Muscle layer of duodenum (tissue), 2 donors: ENCODE results near the gene COL6A1.

Experiments
- H3K27ac ChIP-seq: one replicate; pipeline ENCODE4 v1.7.0; 2013; ENCODE audit warnings: mild to moderate bottlenecking, low read length
- H3K27me3 ChIP-seq: one replicate; pipeline ENCODE4 v1.7.0; 2013; ENCODE audit warnings: low read depth, mild to moderate bottlenecking, control low read depth, low read length
- H3K36me3 ChIP-seq, 2 donors: one replicate each; pipeline ENCODE4 v1.7.0; 2013; ENCODE audit warnings: low read length in 2 of 2, control low read depth in 1 of 2, mild to moderate bottlenecking in 1 of 2; ENCODE audit not compliant: insufficient read depth in 2 of 2, control insufficient read depth in 1 of 2
- H3K4me1 ChIP-seq, 2 donors: one replicate each; pipeline ENCODE4 v1.7.0; 2013; ENCODE audit warnings: low read length in 2 of 2, mild to moderate bottlenecking in 2 of 2, control low read depth in 1 of 2, moderate library complexity in 1 of 2; ENCODE audit not compliant: insufficient read depth in 2 of 2, control insufficient read depth in 1 of 2
- H3K4me3 ChIP-seq, 2 donors: one replicate each; pipeline ENCODE4 v1.7.0; 2013; ENCODE audit warnings: low read length in 2 of 2, low read depth in 1 of 2, mild to moderate bottlenecking in 1 of 2
- H3K9me3 ChIP-seq, 2 donors: one replicate each; pipeline ENCODE4 v1.7.0; 2013; ENCODE audit warnings: low read length in 2 of 2, control low read depth in 1 of 2, mild to moderate bottlenecking in 1 of 2; ENCODE audit not compliant: control insufficient read depth in 1 of 2
- donor health status: healthy.

Gene COL6A1

DNA sequence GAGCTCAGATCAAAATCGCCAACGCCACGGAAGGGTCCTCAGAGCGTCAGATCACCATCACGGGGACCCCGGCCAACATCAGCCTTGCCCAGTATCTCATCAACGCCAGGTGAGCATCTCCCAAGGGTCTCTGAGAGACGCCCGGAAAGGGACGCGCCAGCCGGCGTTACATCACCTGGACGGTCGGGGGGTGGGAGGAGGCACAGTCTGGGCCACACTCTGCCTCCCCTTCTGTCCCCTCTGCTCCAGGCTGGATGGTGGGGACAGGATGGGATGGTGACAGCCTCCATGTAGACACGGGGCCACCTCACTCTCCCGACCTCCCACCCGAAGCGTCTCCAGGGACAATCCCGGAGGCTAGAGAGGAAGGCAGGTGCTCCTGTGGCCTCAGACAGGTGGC lies 41.5 kb upstream of the COL6A1 start:
- Histone ChIP-seq H3K36me3 (peaks cover 0 to 18% of the 10 kb centered on the region in 2 donors), H3K4me3 (no peak overlapping the region)

DNA sequence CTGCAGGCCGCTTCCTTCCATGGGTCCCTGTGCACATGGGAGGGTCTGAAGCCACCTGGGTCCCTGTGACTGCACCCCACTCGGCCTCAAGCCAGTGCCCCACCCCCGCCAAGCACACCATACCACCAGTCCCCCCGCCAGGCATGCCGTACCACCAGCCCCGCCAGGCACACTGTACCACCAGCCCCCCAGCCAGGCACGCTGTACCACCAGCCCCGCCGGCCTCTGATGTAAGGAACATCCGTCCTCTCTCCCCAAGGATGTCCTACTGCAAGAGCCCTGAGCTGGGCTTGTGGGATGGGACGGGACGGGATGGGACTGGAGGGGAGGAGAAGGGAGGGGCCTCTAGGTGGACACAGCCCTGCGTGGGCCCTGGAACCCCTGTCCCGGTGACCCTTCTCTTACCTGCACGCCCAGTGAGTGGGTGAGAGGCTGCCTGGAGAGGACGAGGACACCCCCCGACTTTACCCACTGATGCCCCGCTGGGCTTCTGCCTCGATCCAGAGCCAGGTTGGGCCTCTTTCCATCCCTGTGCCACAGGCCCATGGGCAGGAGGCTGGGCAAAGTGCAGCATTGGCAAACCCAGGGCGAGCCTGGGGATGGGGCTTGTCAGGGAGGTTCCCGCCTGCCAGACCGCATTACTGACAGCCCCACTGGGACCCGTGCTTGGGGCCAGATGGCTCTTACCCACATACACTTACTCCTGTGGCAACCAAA lies 40.8 kb upstream of the COL6A1 start:
- H3K4me1 ChIP-seq: no peaks in the 10 kb centered on the region
- H3K27me3 ChIP-seq: no peaks in the 10 kb centered on the region
- no peak overlapping the region for H3K27ac ChIP-seq
- H3K36me3 ChIP-seq: peaks cover 0 to 11% of the 10 kb centered on the region in 2 donors
- H3K4me3 ChIP-seq: no peak overlapping the region
- H3K9me3 ChIP-seq: peaks cover 6 to 12% of the 10 kb centered on the region in 2 donors

More for the DNA sequence above, 41.5 kb upstream of the COL6A1 start:
- Histone ChIP-seq H3K27me3 (no peaks in the 10 kb centered on the region), H3K9me3 (peaks cover 9 to 18% of the 10 kb centered on the region in 2 donors), H3K4me1 (no peaks in the 10 kb centered on the region), H3K27ac (no peak overlapping the region)

DNA sequence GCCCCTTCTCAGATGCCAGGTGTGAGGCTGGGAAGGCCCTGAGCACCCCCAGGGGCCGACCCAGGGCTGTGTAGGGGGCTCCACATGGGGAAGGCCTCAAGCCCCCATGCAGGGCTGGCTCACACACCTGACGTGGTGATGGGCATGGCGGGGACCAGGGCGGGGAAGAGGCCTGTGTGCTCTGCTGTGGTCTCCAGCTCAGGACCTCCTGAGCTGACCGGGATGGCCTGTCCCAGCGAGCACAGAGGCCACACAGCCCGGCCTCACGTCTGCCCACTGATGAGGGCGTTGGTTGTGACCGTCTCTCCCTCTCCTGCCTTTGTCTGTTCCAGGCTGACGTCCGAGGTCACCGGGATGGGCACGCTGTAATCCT lies 40.2 kb upstream of the COL6A1 start:
- peaks cover under 1 to 6% of the 10 kb centered on the region in 2 donors for H3K9me3 ChIP-seq
- H3K27ac ChIP-seq: no peak overlapping the region
- H3K27me3 ChIP-seq: no peaks in the 10 kb centered on the region

DNA sequence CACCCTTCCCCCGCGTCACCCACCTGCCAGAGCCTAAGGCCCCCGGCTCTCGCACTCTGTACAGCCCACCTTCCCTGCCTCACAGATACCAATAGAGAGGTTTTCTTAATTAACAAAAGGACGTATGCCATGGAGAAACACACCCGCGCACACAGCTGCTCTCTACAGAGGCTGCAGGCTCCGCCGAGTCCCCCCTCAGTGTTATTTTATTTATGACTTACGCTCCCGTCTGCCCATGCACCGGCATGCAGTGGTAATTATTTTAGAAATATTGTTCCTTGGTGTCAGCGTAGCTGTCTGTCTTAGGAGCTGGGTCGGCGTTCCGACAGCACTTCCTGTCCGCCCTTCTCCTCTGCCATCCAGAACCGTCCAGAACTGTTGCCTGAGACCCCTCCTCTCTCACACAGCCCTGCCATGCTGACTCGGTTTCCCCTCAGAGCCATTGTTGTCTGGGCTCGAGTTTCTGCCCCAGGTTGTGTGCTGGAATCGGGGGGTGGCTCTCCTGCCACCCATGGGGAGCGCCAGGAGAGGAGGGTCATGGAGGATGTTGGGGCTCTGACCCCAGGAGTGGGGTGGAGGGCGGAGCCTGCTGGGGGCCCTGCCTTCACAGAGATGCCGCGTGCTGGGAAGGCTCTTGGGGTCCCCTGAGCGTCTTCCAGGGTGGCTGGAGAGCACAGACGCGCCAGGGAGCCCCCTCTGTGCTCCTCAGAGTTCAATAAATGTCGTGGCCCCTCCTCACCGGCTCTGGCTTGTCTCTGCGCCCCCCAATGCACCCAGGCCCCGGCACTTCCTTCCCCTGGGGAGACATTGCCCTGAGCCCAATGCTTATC lies 39.6 kb upstream of the COL6A1 start:
- no peak overlapping the region for H3K4me3 ChIP-seq
- H3K27me3 ChIP-seq: no peaks in the 10 kb centered on the region
- H3K27ac ChIP-seq: no peak overlapping the region
- H3K36me3 ChIP-seq: peaks cover 0 to 4% of the 10 kb centered on the region in 2 donors
- no peaks in the 10 kb centered on the region for H3K4me1 ChIP-seq
- peaks cover 0 to under 1% of the 10 kb centered on the region in 2 donors for H3K9me3 ChIP-seq

More for the DNA sequence above, 40.2 kb upstream of the COL6A1 start:
- no peak overlapping the region for H3K4me3 ChIP-seq
- H3K4me1 ChIP-seq: no peaks in the 10 kb centered on the region
- peaks cover 0 to 10% of the 10 kb centered on the region in 2 donors for H3K36me3 ChIP-seq

DNA sequence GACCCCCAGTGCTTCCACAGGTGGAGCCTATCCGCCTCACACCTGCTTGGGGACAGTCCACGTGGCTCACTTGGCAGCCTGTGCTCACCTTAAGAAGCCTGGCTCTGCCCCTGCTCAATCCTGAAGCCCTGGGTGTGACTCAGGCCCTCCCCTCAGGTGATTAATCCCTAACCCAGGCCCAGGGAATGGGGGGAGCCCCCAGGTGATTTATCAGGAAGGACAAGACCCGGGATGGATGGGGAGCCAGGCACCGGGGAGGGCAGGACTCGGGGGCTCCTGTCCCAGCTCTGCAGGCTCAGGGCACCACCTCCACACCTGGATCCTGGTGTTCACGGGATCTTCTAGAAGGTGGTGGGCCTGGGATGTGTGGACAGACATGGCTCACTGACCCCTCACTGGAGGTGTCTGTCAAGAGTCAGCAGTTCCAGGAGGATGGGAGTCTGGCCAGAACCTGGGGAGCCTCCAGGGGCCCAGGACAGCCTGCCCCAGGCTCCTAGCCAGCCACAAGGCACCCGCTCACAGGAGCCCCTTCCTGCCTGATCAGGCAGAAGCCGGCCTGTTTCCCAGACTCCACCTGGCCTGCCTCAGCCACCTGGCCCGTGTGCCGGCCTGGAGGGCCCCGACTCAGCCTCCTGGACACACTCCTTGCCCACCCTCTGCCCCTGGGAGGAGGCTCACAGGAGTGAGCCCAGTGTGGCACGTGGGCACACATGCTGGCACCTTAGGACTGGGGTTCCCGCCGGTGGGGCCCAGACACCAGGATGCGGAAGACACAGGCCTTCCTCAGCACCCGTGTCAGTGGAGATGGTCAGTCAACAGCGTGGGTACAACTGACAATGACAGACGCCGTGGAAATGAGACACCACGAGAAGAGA lies 38.6 kb upstream of the COL6A1 start:
- H3K4me1 ChIP-seq: no peaks in the 10 kb centered on the region
- no peaks in the 10 kb centered on the region for H3K9me3 ChIP-seq
- H3K27ac ChIP-seq: no peak overlapping the region
- no peaks in the 10 kb centered on the region for H3K27me3 ChIP-seq
- H3K4me3 ChIP-seq: no peak overlapping the region
- H3K36me3 ChIP-seq: no peaks in the 10 kb centered on the region

DNA sequence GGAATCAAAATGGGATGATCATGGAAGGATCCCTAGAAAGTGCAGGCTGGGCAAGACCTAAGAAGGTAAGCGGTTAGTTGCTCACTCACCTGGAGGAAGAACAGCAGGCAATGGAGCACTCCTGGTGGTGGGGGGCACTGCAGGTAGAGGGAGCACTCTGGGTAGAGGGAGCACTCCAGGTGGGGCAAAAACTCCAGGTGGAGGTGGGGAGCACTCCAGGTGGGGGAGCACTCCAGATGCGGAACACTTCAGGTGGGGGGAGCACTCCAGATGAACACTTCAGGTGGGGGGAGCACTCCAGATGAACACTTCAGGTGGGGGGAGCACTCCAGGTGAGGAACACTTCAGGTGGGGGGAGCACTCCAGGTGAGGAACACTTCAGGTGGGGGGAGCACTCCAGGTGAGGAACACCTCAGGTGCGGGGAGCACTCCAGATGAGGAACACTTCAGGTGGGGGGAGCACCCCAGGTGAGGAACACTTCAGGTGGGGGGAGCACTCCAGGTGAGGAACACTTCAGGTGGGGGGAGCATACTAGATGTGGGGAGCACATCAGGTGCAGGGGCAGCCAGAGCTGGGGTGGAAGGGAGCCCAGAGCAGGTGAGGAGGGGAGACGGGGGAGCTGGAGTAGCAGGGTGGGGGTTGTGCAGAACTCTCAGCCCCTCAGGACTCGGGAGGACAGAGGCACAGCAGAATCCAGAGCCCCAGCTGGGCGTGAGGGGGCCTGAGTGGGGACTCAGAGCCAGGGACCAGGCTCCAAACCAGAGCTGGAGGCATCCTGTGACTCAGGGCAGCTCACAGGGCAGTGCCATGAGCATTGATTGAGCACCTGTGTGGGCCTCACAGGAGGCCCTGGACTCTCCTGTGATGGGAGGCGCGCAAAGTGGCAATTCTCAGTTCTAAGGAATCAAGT lies 37.7 kb upstream of the COL6A1 start:
- Histone ChIP-seq H3K9me3 (no peaks in the 10 kb centered on the region), H3K4me1 (no peaks in the 10 kb centered on the region), H3K27me3 (no peaks in the 10 kb centered on the region), H3K27ac (no peak overlapping the region), H3K36me3 (no peaks in the 10 kb centered on the region), H3K4me3 (no peak overlapping the region)

DNA sequence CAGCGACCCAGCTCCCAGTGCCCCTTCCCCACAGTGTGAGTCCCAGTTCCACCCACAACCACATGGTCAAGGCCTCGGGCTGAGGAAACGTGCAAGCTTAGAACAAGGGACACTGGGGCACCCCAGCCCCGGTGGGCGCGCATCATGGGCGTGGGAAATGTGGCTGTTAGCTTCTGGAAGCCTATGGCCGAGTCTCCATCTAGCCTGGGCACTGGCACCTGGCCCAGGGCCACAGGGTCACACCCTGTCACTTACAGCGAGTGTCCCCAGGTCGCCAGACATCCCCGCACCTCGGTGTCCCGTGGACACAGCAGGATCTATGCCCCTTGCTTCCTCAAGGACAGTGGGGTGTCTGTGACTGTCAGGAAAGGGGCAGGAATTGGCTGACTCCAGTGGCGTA lies 37.0 kb upstream of the COL6A1 start:
- no peak overlapping the region for H3K4me3 ChIP-seq
- no peak overlapping the region for H3K27ac ChIP-seq
- H3K9me3 ChIP-seq: no peaks in the 10 kb centered on the region
- H3K36me3 ChIP-seq: no peaks in the 10 kb centered on the region
- H3K4me1 ChIP-seq: no peaks in the 10 kb centered on the region
- no peaks in the 10 kb centered on the region for H3K27me3 ChIP-seq

DNA sequence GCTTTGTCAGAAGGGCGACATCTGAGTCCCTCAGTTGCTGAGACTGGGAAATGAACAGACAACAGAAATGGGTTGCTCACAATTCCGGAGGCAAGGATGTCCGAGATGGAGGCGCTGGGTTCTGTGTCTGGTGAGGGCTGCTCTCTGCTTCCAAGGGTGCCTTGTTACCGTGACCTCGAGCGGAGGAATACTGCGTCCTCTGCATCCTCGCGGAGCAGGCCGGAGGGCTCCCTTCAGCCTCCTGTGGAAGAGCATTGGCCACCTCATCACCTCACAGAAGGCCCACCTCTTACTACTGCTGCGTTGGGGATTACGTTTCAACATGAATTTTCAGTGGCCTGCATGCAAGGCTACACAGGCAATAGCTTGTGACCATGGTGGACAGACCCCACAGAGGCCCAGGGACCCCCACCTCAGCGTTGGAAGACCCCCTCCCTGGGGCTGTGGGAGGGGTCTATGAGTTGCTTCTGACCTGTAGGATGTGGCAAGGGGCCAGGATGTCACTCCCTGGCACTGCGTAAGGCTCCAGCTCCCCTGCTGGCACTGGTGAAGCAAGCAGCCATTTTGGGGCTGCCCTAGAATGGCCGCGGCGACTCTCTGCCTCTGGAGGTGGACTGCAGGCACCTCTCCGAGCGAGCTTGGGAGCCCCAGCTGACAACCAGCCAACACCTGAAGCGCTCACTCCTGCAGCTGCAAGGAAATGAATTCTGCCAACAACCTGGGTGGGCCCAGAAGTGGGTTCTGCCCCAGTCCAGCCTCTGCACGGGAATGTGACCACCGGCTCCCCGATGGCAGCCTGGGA lies 36.3 kb upstream of the COL6A1 start:
- no peaks in the 10 kb centered on the region for H3K9me3 ChIP-seq
- H3K27me3 ChIP-seq: no peaks in the 10 kb centered on the region
- H3K4me1 ChIP-seq: peaks cover 0 to 2% of the 10 kb centered on the region in 2 donors
- H3K4me3 ChIP-seq: no peak overlapping the region
- H3K36me3 ChIP-seq: no peaks in the 10 kb centered on the region
- no peak overlapping the region for H3K27ac ChIP-seq

DNA sequence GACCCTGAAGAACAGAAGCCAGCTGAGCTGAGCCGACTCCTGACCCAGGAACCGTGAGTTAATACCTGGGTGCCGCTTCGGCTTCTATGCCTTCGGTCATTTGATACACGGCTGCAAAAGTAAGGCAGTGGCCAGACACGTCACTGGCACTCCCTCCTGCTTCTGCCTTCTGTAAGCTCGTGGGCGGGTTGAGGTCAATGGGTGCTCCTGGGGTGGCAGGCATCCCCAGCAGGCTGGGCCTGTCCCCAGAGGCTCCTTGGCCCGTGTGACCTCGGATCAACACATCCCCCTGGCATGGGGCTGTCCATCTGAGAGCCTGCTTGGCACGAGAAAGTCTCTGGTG lies 35.7 kb upstream of the COL6A1 start:
- H3K36me3 ChIP-seq: no peaks in the 10 kb centered on the region
- no peaks in the 10 kb centered on the region for H3K27me3 ChIP-seq
- peaks cover 0 to 7% of the 10 kb centered on the region in 2 donors for H3K4me1 ChIP-seq
- no peaks in the 10 kb centered on the region for H3K9me3 ChIP-seq
- no peak overlapping the region for H3K4me3 ChIP-seq
- H3K27ac ChIP-seq: no peak overlapping the region

DNA sequence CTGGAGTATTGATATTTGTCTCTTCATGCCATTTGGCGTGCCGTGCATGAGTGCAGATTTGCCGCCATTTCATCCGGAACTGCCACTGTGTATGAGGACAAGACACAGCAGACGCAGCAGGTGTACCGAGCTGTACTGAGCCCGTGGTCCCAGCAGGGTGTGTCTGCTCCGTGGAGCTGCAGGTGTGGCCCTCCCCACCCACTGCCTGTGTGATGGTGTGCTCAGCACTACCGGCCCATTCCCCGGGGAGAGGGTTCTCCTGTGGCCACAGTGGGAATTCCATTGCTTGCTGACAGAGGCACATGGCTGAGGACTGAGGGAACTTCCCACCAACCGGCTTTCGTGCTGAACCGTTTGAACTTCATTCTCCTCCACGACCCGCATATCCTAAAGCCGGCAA lies 34.3 kb upstream of the COL6A1 start:
- H3K4me3 ChIP-seq: no peak overlapping the region
- H3K36me3 ChIP-seq: no peaks in the 10 kb centered on the region
- peaks cover 0 to 11% of the 10 kb centered on the region in 2 donors for H3K4me1 ChIP-seq
- no peaks in the 10 kb centered on the region for H3K9me3 ChIP-seq
- H3K27me3 ChIP-seq: no peaks in the 10 kb centered on the region
- no peak overlapping the region for H3K27ac ChIP-seq
